Psoas muscle (tissue), 8 donors: ENCODE data around the gene PARK7. TPM values are rescaled to one million over a fixed set of nuclear protein-coding genes. Genes with fewer than 3 reads are reported as not detected.

Experiments used
- ATAC-seq, 4 donors: fragments of 200-7000 bp; cut with Tn5 transposase; one replicate each; pipeline ENCODE4 v1.9.1; 2020; ENCODE audit warnings: moderate library complexity in 3 of 4, mild to moderate bottlenecking in 2 of 4
- DNase-seq, 2 donors: peaks; one replicate each; pipeline ENCODE4 v3.0.0-alpha.2; 2020
- H3K27ac ChIP-seq: fragments of 200-600 bp; one replicate; pipeline ENCODE4 v1.8.0; 2022
- H3K27me3 ChIP-seq, 3 donors: fragments of 200-600 bp in 1 of 3; one replicate each; pipeline versions ENCODE4 v1.6.1 to v1.8.0; 2013 to 2022; ENCODE audit warnings: low read length in 2 of 3, mild to moderate bottlenecking in 2 of 3, moderate library complexity in 1 of 3; ENCODE audit not compliant: insufficient read depth in 3 of 3
- H3K36me3 ChIP-seq, 2 donors: fragments of 200-600 bp in 1 of 2; one replicate each; pipeline versions ENCODE4 v1.6.1 to v1.8.0; 2013 to 2022; ENCODE audit warnings: low read depth in 1 of 2, mild to moderate bottlenecking in 1 of 2, moderate library complexity in 1 of 2; ENCODE audit not compliant: insufficient read depth in 1 of 2
- H3K4me1 ChIP-seq: fragments of 200-600 bp; one replicate; pipeline ENCODE4 v1.8.0; 2022
- H3K4me3 ChIP-seq: fragments of 200-600 bp; one replicate; pipeline ENCODE4 v1.8.0; 2022; ENCODE audit warnings: mild to moderate bottlenecking
- H3K9me3 ChIP-seq: fragments of 200-600 bp; one replicate; pipeline ENCODE4 v1.8.0; 2022
- WGBS, 3 donors: extraction: QIAGEN DNeasy Blood & Tissue Kit; methylation state at CpG; one replicate each; pipeline versions ENCODE4 v1.1.6 to v1.1.7; 2013; 5-methylcytosine and 5-hydroxymethylcytosine counted together
- intact Hi-C, 2 donors: fragments of 100-400 bp; cut with DNase I; formaldehyde crosslinking; loops; one replicate each; pipeline versions ENCODE4 v1.11.0 to v1.14.2; 2022
- polyA plus RNA-seq, 3 donors: library from polyadenylated mRNA; stranded (reverse); fragments of 200-250 nt; gene quantifications; one replicate each; pipeline ENCODE4 v1.2.3, GENCODE V29; 2013
- total RNA-seq, 4 donors: library from RNA; stranded (reverse); fragmentation: NEBNext Ultra II Directional in 2 of 4; extraction: Animal tissue kit (Norgen Biotek cat#: 25700) in 2 of 4; gene quantifications; one replicate each; pipeline versions ENCODE4 v1.2.1 to v1.2.4, GENCODE V29; 2021 to 2023
- TF ChIP-seq, protein P1 (sequence below): fragments of 200-600 bp; IDR thresholded peaks from one replicate; pipeline ENCODE4 v1.8.0; 2022; ENCODE audit warnings: antibody characterized with exemption
- donor health status: healthy with polysubstance abuse.
- donor health status: DM: no; HTN: no; CAD: no; lungs with moderate emphysema.
- donor health status: Bipolar disorder and iron deficiency.
- donor health status: healthy.
- donor health status: DM: yes; HTN: yes; CAD: no.
- donor health status: DM: no; HTN: no; CAD: no.
- donor health status: DM: no; HTN: no; CAD: no.
- donor health status: DM: yes; HTN: yes; CAD: no.

Gene PARK7
- total and polyA plus RNA-seq, 7 donors, result 389 to 467 (median 430) TPM

DNA sequence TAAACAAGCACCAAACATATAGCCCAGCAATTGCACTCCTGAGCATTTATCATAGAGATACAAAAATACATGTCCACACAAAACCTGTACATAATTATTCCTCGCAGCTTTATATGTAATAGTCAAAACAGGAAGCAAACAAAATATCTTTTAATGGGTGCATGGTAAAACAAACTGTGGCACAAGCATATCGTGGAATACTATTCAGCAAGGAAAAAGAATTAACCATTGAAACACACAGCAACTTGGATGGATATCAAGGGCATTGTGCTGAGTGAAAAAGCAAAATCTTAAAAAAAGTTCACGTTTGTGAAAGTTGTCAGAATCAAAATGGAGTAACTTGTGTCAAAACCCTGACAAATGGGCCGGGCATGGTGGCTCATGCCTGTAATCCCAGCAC is 33.3 kb upstream of the PARK7 start:
- no peak for ATAC-seq
- 89 to 91% (median 90%) methylated on average over 4 of the region's 4 CpGs for WGBS, 3 donors
- Histone ChIP-seq H3K9me3 (no peaks in the 10 kb centered on the region), H3K27me3 (peaks cover 0 to 40% (median 3%) of the 10 kb centered on the region in 3 donors), H3K4me3 (no peak overlapping the region), H3K36me3 (no peaks in the 10 kb centered on the region), H3K27ac (no peak overlapping the region), H3K4me1 (no peaks in the 10 kb centered on the region)
- TF ChIP-seq, protein P1, sequence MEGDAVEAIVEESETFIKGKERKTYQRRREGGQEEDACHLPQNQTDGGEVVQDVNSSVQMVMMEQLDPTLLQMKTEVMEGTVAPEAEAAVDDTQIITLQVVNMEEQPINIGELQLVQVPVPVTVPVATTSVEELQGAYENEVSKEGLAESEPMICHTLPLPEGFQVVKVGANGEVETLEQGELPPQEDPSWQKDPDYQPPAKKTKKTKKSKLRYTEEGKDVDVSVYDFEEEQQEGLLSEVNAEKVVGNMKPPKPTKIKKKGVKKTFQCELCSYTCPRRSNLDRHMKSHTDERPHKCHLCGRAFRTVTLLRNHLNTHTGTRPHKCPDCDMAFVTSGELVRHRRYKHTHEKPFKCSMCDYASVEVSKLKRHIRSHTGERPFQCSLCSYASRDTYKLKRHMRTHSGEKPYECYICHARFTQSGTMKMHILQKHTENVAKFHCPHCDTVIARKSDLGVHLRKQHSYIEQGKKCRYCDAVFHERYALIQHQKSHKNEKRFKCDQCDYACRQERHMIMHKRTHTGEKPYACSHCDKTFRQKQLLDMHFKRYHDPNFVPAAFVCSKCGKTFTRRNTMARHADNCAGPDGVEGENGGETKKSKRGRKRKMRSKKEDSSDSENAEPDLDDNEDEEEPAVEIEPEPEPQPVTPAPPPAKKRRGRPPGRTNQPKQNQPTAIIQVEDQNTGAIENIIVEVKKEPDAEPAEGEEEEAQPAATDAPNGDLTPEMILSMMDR, result no peak
- intact Hi-C loops, result no loop called here
- DNase-seq, result no peak

DNA sequence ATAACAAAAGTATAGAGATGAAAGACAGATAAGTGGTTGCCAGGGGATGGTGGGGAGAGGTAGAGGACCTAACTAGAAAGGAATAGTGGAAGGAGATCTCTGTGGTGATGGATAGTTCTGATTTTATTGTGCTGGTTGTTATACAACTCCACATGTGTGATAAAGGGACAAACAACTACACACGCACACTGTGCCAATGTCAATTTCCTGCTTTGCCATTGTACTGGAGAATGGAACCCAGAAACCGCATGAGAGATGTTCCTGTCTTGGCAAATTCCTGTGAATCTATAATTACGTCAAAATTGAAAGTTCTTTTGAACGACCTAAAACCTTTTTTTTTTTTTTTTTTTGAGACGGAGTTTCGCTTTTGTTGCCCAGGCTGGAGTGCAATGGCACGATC is 31.9 kb upstream of the PARK7 start:
- TF ChIP-seq, protein P1, result no peak
- WGBS, 3 donors, result 57 to 74% (median 59%) methylated on average over 4 to 7 of the region's 7 CpGs
- H3K27me3 ChIP-seq, result peaks cover 0 to 34% (median 2%) of the 10 kb centered on the region in 3 donors
- H3K9me3 ChIP-seq, result no peaks in the 10 kb centered on the region
- no peak overlapping the region for H3K27ac ChIP-seq
- no peak overlapping the region for H3K4me3 ChIP-seq
- ATAC-seq (no peak), DNase-seq (no peak)
- intact Hi-C loops, result no loop called here
- no peaks in the 10 kb centered on the region for H3K4me1 ChIP-seq
- H3K36me3 ChIP-seq, result no peaks in the 10 kb centered on the region

DNA sequence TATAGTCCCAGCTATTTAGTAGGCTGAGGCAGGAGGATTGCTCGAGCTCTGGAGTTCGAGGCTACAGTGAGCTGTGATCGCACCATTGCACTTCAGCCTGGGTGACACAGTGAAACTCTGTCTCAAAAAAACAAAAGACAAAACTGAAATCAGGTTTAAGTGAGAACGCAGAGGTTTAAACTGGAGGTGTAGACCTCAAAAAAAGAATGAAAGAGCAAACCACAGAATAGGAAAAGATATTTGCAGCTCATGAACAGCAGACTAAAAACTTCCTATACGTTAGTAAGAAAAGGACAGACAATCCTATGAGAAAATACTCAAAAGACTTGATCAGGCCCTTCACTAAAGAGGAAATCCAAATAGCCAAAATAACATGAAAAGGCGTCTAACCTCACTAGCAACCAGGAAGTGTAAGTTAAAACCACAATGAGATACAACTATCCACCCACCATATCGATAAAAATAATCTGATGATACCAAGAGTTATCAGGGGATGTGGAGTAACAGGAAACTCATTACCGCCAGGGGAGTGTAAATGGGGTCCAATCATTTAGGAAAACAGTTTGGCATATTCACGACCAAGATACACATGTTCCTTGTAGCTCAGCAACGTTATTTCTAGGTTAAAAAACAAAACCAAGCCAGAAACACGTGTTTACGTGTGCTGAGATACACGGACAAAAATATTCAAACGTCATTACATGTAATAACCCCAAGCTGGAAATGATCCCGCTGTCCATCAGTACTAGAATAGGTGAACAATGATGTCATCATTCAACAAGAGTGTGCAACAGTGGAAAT is 30.7 kb upstream of the PARK7 start:
- Histone ChIP-seq H3K4me3 (no peak overlapping the region), H3K27ac (no peak overlapping the region), H3K36me3 (no peaks in the 10 kb centered on the region), H3K9me3 (no peaks in the 10 kb centered on the region), H3K4me1 (no peaks in the 10 kb centered on the region), H3K27me3 (peaks cover 0 to 36% (median 2%) of the 10 kb centered on the region in 3 donors)
- no peak for DNase-seq
- WGBS, 3 donors, result 79 to 83% (median 81%) methylated on average over 15 of the region's 15 CpGs
- intact Hi-C loops, result no loop called here
- no peak for ATAC-seq
- TF ChIP-seq, protein P1, result no peak

DNA sequence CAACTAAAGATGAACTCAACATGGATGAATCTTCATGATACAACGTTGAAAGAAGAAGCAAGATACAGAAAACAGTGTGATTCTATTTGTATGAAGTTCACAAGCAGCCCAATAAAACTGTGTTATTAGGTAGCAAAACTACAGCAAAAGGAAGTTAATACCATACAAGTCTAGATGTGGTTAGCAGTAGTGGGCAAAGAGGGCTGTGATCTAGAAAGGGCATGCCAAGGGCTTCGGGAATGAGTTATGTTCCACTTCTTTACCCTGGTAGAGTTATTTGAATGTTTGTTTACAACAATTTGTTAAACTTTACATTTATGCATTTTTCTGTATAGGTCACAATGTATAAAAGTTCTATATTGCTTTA is 30.1 kb upstream of the PARK7 start:
- intact Hi-C loops, result no loop called here
- H3K36me3 ChIP-seq, result no peaks in the 10 kb centered on the region
- no peak overlapping the region for H3K4me3 ChIP-seq
- whole genome bisulfite sequencing, 3 donors, result 66 to 76% (median 70%) methylated on average over 2 of the region's 2 CpGs
- DNase-seq, result no peak
- no peak for ATAC-seq
- TF ChIP-seq, protein P1, result no peak
- no peaks in the 10 kb centered on the region for H3K4me1 ChIP-seq
- no peaks in the 10 kb centered on the region for H3K9me3 ChIP-seq
- H3K27ac ChIP-seq, result no peak overlapping the region
- H3K27me3 ChIP-seq, result peaks cover 0 to 30% (median 2%) of the 10 kb centered on the region in 3 donors
